H1 (cell line): ENCODE results near the gene OBP2B. TPM values are rescaled to one million over a fixed set of nuclear protein-coding genes. Genes with fewer than 3 reads are reported as not detected.

Source experiments
- CTCF ChIA-PET: fragments of 300-600 bp; sonication (Branson Sonifier 250); formaldehyde crosslinking; loops from one replicate; lab custom pipeline; 2021; ENCODE audit not compliant: partially characterized antibody; lab: Charles Lee
- POLR2A ChIA-PET: fragments of 300-600 bp; sonication (Branson Sonifier 250); formaldehyde crosslinking; loops from one replicate; lab custom pipeline; 2021; ENCODE audit warnings: inconsistent platforms; ENCODE audit not compliant: partially characterized antibody; lab: Charles Lee
- DNase-seq, 2 experiments: peaks; one replicate each; pipeline versions ENCODE4 v3.0.0 to v3.0.0-alpha.2; 2010 to 2022; ENCODE audit warnings: low spot score in 2 of 2, low read depth in 1 of 2, mixed read lengths in 1 of 2
- FAIRE-seq: peaks from 2 replicates; lab custom pipeline; 2011; peaks lifted over from hg19 to GRCh38; lab: Jason Lieb, UNC
- H2AFZ ChIP-seq: 2 replicates; pipeline ENCODE4 v1.8.1; 2012; ENCODE audit warnings: low read length, inconsistent platforms
- H2AK5ac ChIP-seq: 2 replicates; pipeline ENCODE4 v1.6.1; 2013; ENCODE audit warnings: low read depth, low read length
- H2BK120ac ChIP-seq: replicated peaks from 2 replicates; pipeline ENCODE3; 2013; ENCODE audit warnings: low read depth, low read length, inconsistent platforms
- H2BK12ac ChIP-seq: 2 replicates; pipeline ENCODE4 v1.6.1; 2013; ENCODE audit warnings: low read depth, low read length
- H2BK15ac ChIP-seq: 2 replicates; pipeline ENCODE4 v1.6.1; 2013; ENCODE audit warnings: low read length
- H2BK20ac ChIP-seq: 2 replicates; pipeline ENCODE4 v1.6.1; 2013; ENCODE audit warnings: low read length
- H2BK5ac ChIP-seq: 2 replicates; pipeline ENCODE4 v1.6.1; 2013; ENCODE audit warnings: low read depth, low read length
- H3K14ac ChIP-seq: 2 replicates; pipeline ENCODE4 v1.6.1; 2013; ENCODE audit warnings: inconsistent platforms; ENCODE audit not compliant: insufficient read length
- H3K18ac ChIP-seq: 2 replicates; pipeline ENCODE4 v1.6.1; 2013; ENCODE audit warnings: low read length; ENCODE audit errors: extremely low read depth
- H3K23ac ChIP-seq: 2 replicates; pipeline ENCODE4 v1.6.1; 2013; ENCODE audit warnings: inconsistent platforms; ENCODE audit not compliant: insufficient read length
- H3K23me2 ChIP-seq: 2 replicates; pipeline ENCODE4 v1.6.1; 2013; ENCODE audit warnings: low read depth, low read length
- H3K27ac ChIP-seq: 2 replicates; pipeline ENCODE4 v1.6.1; 2011; ENCODE audit warnings: low read depth, low read length, inconsistent platforms
- H3K27me3 ChIP-seq, 4 experiments: replicated peaks in 1 of 4; 1 replicate in 1 of 4; 2 replicates in 3 of 4; pipeline versions ENCODE4 v1.6.1 to v1.8.1; 2011 to 2013; ENCODE audit warnings: low read length in 3 of 4, mild to moderate bottlenecking in 3 of 4, inconsistent platforms in 2 of 4, mixed read lengths in 2 of 4, moderate library complexity in 1 of 4; ENCODE audit not compliant: control insufficient read depth in 3 of 4, insufficient read depth in 3 of 4; ENCODE audit errors: extremely low read depth in 1 of 4
- H3K36me3 ChIP-seq, 4 experiments: 2 replicates each; pipeline versions ENCODE4 v1.6.1 to v1.8.1; 2011 to 2013; ENCODE audit warnings: mild to moderate bottlenecking in 4 of 4, low read length in 3 of 4, moderate library complexity in 2 of 4, control low read depth in 1 of 4, inconsistent platforms in 1 of 4; ENCODE audit not compliant: insufficient read depth in 4 of 4, control insufficient read depth in 2 of 4
- H3K4ac ChIP-seq: replicated peaks from 2 replicates; pipeline ENCODE3; 2013; ENCODE audit warnings: low read length, low read depth, mixed read lengths, inconsistent platforms; ENCODE audit not compliant: insufficient read length
- H3K4me1 ChIP-seq, 4 experiments: replicated peaks in 1 of 4; 1 replicate in 1 of 4; 2 replicates in 3 of 4; pipeline versions ENCODE4 v1.6.1 to v1.8.1; 2011 to 2013; ENCODE audit warnings: low read length in 3 of 4, inconsistent platforms in 2 of 4, mixed read lengths in 1 of 4; ENCODE audit not compliant: insufficient read depth in 4 of 4, control insufficient read depth in 3 of 4
- H3K4me2 ChIP-seq, 2 experiments: 2 replicates each; pipeline versions ENCODE4 v1.6.1 to v1.8.1; 2011 to 2013; ENCODE audit warnings: low read depth in 2 of 2, low read length in 2 of 2, control low read depth in 1 of 2, inconsistent platforms in 1 of 2, mild to moderate bottlenecking in 1 of 2; ENCODE audit not compliant: insufficient read depth in 1 of 2
- H3K4me3 ChIP-seq, 4 experiments: fragments of 200-600, 300-600 bp in 1 of 4; sonication (generic), shearing (Covaris generic), sonication (Bioruptor Twin) in 1 of 4; 2 replicates each; pipeline versions ENCODE4 v1.5.1 to v1.8.1; 2011 to 2016; ENCODE audit warnings: low read length in 4 of 4, low read depth in 3 of 4, control low read depth in 2 of 4, inconsistent platforms in 2 of 4, mild to moderate bottlenecking in 2 of 4, mixed read lengths in 1 of 4, moderate library complexity in 1 of 4; ENCODE audit not compliant: insufficient read depth in 2 of 4; ENCODE audit errors: extremely low read depth in 1 of 4
- H3K56ac ChIP-seq: replicated peaks from 2 replicates; pipeline ENCODE3; 2013; ENCODE audit warnings: low read depth, mild to moderate bottlenecking, mixed read lengths, low read length, inconsistent platforms; ENCODE audit not compliant: insufficient read length
- H3K79me1 ChIP-seq: 2 replicates; pipeline ENCODE4 v1.6.1; 2013; ENCODE audit warnings: low read depth, low read length, control low read depth
- H3K79me2 ChIP-seq, 2 experiments: 2 replicates each; pipeline versions ENCODE4 v1.6.1 to v1.8.1; 2012 to 2013; ENCODE audit warnings: low read length in 2 of 2, mild to moderate bottlenecking in 2 of 2, inconsistent platforms in 1 of 2; ENCODE audit not compliant: insufficient read depth in 2 of 2, control insufficient read depth in 1 of 2
- H3K9ac ChIP-seq, 4 experiments: replicated peaks in 1 of 4; 1 replicate in 1 of 4; 2 replicates in 3 of 4; pipeline versions ENCODE4 v1.6.1 to v1.8.1; 2011 to 2013; ENCODE audit warnings: low read depth in 3 of 4, low read length in 3 of 4, control low read depth in 2 of 4, mild to moderate bottlenecking in 2 of 4, moderate library complexity in 2 of 4, inconsistent platforms in 1 of 4; ENCODE audit errors: extremely low read depth in 1 of 4
- H3K9me3 ChIP-seq, 2 experiments: 2 replicates each; pipeline versions ENCODE4 v1.6.1 to v1.8.1; 2012 to 2013; ENCODE audit warnings: mild to moderate bottlenecking in 2 of 2, moderate library complexity in 2 of 2, control low read depth in 1 of 2, inconsistent platforms in 1 of 2, low read depth in 1 of 2, low read length in 1 of 2, mixed read lengths in 1 of 2; ENCODE audit not compliant: insufficient read depth in 2 of 2
- H4K20me1 ChIP-seq, 2 experiments: replicated peaks in 1 of 2; 2 replicates each; pipeline versions ENCODE3 to v1.8.1; 2011 to 2013; ENCODE audit warnings: inconsistent platforms in 2 of 2, low read length in 2 of 2, mild to moderate bottlenecking in 1 of 2; ENCODE audit not compliant: insufficient read depth in 2 of 2, control insufficient read depth in 1 of 2
- H4K5ac ChIP-seq: 2 replicates; pipeline ENCODE4 v1.6.1; 2013; ENCODE audit warnings: low read length, low read depth, mixed read lengths, inconsistent platforms; ENCODE audit not compliant: insufficient read length
- H4K8ac ChIP-seq: 2 replicates; pipeline ENCODE4 v1.8.0; 2013; ENCODE audit warnings: mild to moderate bottlenecking, moderate library complexity, low read length, inconsistent platforms; ENCODE audit not compliant: insufficient read depth; ENCODE audit errors: extremely low read depth
- H4K91ac ChIP-seq: replicated peaks from 2 replicates; pipeline ENCODE3; 2013; ENCODE audit warnings: low read length, mixed read lengths, inconsistent platforms; ENCODE audit not compliant: insufficient read length
- BRCA1 ChIP-seq: IDR thresholded peaks from 2 replicates; pipeline ENCODE4 v1.6.1; 2012; ENCODE audit warnings: low read depth, low read length, improper control_type of control experiment
- SAP30 ChIP-seq: fragments of 300-600 bp; sonication (generic); IDR thresholded peaks from 2 replicates; pipeline ENCODE4 v1.7.1; 2012; ENCODE audit warnings: low read length, moderate library complexity, mild to moderate bottlenecking, inconsistent platforms; ENCODE audit not compliant: insufficient read depth, insufficient replicate concordance
- whole genome bisulfite sequencing, 2 experiments: shearing (Covaris generic) in 1 of 2; methylation state at CpG; one replicate each; pipeline versions ENCODE4 v1.1.6 to v1.1.7; 2013 to 2015; ENCODE audit warnings: low lambda C conversion rate in 2 of 2, mixed read lengths in 2 of 2, inconsistent platforms in 1 of 2, low coverage in 1 of 2, missing lambda C conversion rate in 1 of 2; ENCODE audit not compliant: insufficient replicate concordance in 2 of 2, insufficient coverage in 1 of 2, insufficient read length in 1 of 2; ENCODE audit errors: extremely low coverage in 1 of 2, missing lambda C conversion rate in 1 of 2; 5-methylcytosine and 5-hydroxymethylcytosine counted together
- polyA plus RNA-seq, 7 experiments: library from polyadenylated mRNA; depleted of rRNA in 3 of 7; stranded (reverse) in 5 of 7; unstranded in 2 of 7; fragments of >200 nt in 5 of 7; fragments of 200-250 nt in 2 of 7; gene quantifications; 1 replicate in 5 of 7; 2 replicates in 1 of 7; 4 replicates in 1 of 7; pipeline versions ENCODE4 v1.2.1 to v1.2.3, GENCODE V29; 2011 to 2013; ENCODE audit warnings: missing spikeins in 2 of 7, mixed read lengths in 2 of 7
- total RNA-seq: library from RNA; stranded (reverse); fragmentation: NEBNext Ultra II Directional; extraction: Animal tissue kit (Norgen Biotek cat#: 25700); gene quantifications from 2 replicates; pipeline ENCODE4 v1.2.1, GENCODE V29; 2021

The OBP2B gene
- total and polyA plus RNA-seq, 2 of the 8 experiments (the other 6 are each of a cell fraction or from before 2014, with no cell fraction given) = not detected

- Histone ChIP-seq H3K79me2 (no peaks in the 10 kb centered on the region), H4K20me1 (peaks cover 0 to 1% of the 10 kb centered on the region in 2 experiments), H3K27ac (no peak overlapping the region), H3K56ac (no peak overlapping the region), H2BK20ac (no peak overlapping the region), H3K14ac (no peak overlapping the region), H3K4me3 (no peak overlapping the region), H3K4me1 (no peaks in the 10 kb centered on the region), H3K23me2 (no peaks in the 10 kb centered on the region), H2BK12ac (no peak overlapping the region), H2AK5ac (no peak overlapping the region), H3K23ac (no peak overlapping the region), H3K4ac (no peak overlapping the region), H2BK5ac (no peak overlapping the region), H4K5ac (no peak overlapping the region), H3K4me2 (no peak overlapping the region), H3K27me3 (peaks cover 0 to 13% (median 9%) of the 10 kb centered on the region in 4 experiments; a peak in 4 of 7 replicates), H3K18ac (no peak overlapping the region), H4K91ac (no peak overlapping the region), H3K36me3 (no peaks in the 10 kb centered on the region), H2BK15ac (no peak overlapping the region), H2BK120ac (no peak overlapping the region), H2AFZ (no peak overlapping the region), H3K9me3 (no peaks in the 10 kb centered on the region), H4K8ac (no peak overlapping the region), H3K9ac (no peak overlapping the region), H3K79me1 (no peaks in the 10 kb centered on the region)
- CTCF ChIA-PET = interaction anchor here (0.6 to 5.5 kb wide), 47 partner anchors 8 to 549 kb away, joined by 3 to 123 read pairs (median 6); partner anchors contain the start of gene ABO
- 90% methylated on average over 6 of the region's 6 CpGs; no CpG with 5 or more reads in 1 of the 2 experiments for WGBS, 2 experiments
- TF ChIP-seq BRCA1 (no peak), SAP30 (no peak)
- POLR2A ChIA-PET = interaction anchor here (1.1 to 2.8 kb wide), 3 partner anchors 143 to 148 kb away, joined by 3 to 8 read pairs (median 3); no protein-coding TSS in a partner anchor
- DNase-seq (no peak), FAIRE-seq (no peak)
Observed at GRCh38 chr9:133186736-133187135, 22.3 kb downstream of the OBP2B start.
